Measurements from ENCODE around the gene BTNL8. TPM values are rescaled to one million over a fixed set of nuclear protein-coding genes. Genes with fewer than 3 reads are reported as not detected.

BTNL8 gene
- total and polyA plus RNA-seq, 2 of the 13 experiments (the other 11 are each of a cell fraction or from before 2014, with no cell fraction given): not detected

DNA sequence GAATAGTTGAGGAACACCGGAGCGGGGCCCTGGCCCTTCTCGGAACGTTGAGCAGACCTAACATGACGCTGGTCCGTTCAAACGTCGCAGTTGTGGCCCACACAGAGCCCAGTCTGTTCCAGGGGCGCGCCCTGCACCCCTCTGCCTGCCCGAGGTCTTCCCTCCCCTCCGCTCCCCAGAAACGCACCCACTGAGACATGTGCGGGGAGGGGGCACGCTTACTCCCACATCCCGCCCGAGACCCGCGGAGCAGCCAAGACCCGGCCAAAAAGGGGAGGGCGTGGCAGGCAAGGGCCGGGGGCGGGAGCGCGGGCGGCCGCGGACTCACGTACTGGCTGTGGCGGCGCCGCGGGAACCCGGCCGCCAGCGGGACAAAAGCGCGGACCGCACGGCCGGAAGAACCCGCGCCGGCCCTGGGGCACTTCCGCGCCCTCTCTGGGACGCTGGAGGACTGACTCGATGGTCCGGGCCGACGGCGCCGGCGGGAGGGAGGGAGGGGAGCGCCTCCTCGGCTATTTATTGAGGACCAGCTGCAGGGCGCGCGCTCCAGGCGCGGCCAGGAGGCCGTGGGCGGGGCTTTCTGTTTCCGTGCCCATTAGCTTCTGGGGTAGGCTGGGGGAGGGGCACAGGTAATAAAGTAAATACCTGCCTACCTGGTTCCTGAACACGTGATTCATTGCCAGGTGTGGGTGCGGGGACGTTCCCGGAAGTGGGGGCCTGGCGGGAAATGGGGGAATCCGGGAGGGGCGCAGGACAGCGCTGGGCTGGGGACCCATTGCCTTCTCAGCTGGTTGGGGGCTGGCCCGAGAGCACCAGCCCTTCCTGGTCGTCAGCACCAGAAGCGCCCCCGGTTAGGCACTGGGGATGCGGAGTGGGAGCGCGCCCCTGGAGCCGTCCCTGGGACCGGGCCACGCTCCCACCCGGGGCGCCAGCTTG, 37.8 kb upstream of the BTNL8 start, which contains the start of gene ZFP62 (continued):
- TF ChIP-seq, protein P1, sequence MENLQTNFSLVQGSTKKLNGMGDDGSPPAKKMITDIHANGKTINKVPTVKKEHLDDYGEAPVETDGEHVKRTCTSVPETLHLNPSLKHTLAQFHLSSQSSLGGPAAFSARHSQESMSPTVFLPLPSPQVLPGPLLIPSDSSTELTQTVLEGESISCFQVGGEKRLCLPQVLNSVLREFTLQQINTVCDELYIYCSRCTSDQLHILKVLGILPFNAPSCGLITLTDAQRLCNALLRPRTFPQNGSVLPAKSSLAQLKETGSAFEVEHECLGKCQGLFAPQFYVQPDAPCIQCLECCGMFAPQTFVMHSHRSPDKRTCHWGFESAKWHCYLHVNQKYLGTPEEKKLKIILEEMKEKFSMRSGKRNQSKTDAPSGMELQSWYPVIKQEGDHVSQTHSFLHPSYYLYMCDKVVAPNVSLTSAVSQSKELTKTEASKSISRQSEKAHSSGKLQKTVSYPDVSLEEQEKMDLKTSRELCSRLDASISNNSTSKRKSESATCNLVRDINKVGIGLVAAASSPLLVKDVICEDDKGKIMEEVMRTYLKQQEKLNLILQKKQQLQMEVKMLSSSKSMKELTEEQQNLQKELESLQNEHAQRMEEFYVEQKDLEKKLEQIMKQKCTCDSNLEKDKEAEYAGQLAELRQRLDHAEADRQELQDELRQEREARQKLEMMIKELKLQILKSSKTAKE (CRISPR knock-in tag; IDR thresholded peaks at IDR 0.05; ENCODE audit: borderline replicate concordance): no peak
- peak; percentile 51; the same call in 1 of the 2 replicates for TF ChIP-seq MEIS2 (CRISPR knock-in tag; IDR thresholded peaks at IDR 0.05)
- peak; percentile 69 for TF ChIP-seq HNRNPK (IDR thresholded peaks at IDR 0.05; ENCODE audit: low read depth, low read length, poor library complexity, severe bottlenecking)
- TF ChIP-seq, protein P2, sequence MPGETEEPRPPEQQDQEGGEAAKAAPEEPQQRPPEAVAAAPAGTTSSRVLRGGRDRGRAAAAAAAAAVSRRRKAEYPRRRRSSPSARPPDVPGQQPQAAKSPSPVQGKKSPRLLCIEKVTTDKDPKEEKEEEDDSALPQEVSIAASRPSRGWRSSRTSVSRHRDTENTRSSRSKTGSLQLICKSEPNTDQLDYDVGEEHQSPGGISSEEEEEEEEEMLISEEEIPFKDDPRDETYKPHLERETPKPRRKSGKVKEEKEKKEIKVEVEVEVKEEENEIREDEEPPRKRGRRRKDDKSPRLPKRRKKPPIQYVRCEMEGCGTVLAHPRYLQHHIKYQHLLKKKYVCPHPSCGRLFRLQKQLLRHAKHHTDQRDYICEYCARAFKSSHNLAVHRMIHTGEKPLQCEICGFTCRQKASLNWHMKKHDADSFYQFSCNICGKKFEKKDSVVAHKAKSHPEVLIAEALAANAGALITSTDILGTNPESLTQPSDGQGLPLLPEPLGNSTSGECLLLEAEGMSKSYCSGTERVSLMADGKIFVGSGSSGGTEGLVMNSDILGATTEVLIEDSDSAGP (CRISPR knock-in tag; IDR thresholded peaks at IDR 0.05; ENCODE audit: borderline replicate concordance): peak; percentile 75; the same call in 1 of the 2 replicates
- TF ChIP-seq CEBPG (CRISPR knock-in tag; IDR thresholded peaks at IDR 0.05): no peak
- no peak for TF ChIP-seq NCOA5 (CRISPR knock-in tag; IDR thresholded peaks at IDR 0.05)
- no peak; the same call in 1 of the 2 replicates for TF ChIP-seq SP5 (CRISPR knock-in tag; IDR thresholded peaks at IDR 0.05; ENCODE audit: borderline replicate concordance, low read depth)
- TF ChIP-seq MIXL1 (CRISPR knock-in tag; IDR thresholded peaks at IDR 0.05): no peak
- 0 out of 2 replicates have a peak, but pooled peaks have one; percentile 72 for TF ChIP-seq ZNF33B (CRISPR knock-in tag; IDR thresholded peaks at IDR 0.05)
- no peak for TF ChIP-seq CENPT (CRISPR knock-in tag; IDR thresholded peaks at IDR 0.05; ENCODE audit: low read depth)
- no peak for TF ChIP-seq FOSL1 (CRISPR knock-in tag; IDR thresholded peaks at IDR 0.05; ENCODE audit: borderline replicate concordance)
- no peak for TF ChIP-seq ZNF136 (CRISPR knock-in tag; IDR thresholded peaks at IDR 0.05; ENCODE audit: low read depth)
- TF ChIP-seq HNRNPLL (IDR thresholded peaks at IDR 0.05; ENCODE audit: low read depth, low read length, poor library complexity, severe bottlenecking): no peak
- TF ChIP-seq ZFP1 (CRISPR knock-in tag; IDR thresholded peaks at IDR 0.05): no peak
- TF ChIP-seq NFRKB (IDR thresholded peaks at IDR 0.05): no peak
- TF ChIP-seq SP140L (CRISPR knock-in tag; IDR thresholded peaks at IDR 0.05; ENCODE audit: borderline replicate concordance): no peak
- TF ChIP-seq ZBTB1 (CRISPR knock-in tag; IDR thresholded peaks at IDR 0.05; ENCODE audit: borderline replicate concordance): no peak
- peak; percentile 21; the same call in 1 of the 2 replicates for TF ChIP-seq HNF4G (IDR thresholded peaks at IDR 0.05; ENCODE audit: borderline replicate concordance, low read depth, low read length)
- peak; percentile 19; the same call in 1 of the 2 replicates for TF ChIP-seq HNF4G (CRISPR knock-in tag; IDR thresholded peaks at IDR 0.05; ENCODE audit: borderline replicate concordance, low read depth)
- TF ChIP-seq TBL1XR1 (IDR thresholded peaks at IDR 0.05; ENCODE audit: borderline replicate concordance, low read length, partially characterized antibody): no peak
- TF ChIP-seq, protein P3, sequence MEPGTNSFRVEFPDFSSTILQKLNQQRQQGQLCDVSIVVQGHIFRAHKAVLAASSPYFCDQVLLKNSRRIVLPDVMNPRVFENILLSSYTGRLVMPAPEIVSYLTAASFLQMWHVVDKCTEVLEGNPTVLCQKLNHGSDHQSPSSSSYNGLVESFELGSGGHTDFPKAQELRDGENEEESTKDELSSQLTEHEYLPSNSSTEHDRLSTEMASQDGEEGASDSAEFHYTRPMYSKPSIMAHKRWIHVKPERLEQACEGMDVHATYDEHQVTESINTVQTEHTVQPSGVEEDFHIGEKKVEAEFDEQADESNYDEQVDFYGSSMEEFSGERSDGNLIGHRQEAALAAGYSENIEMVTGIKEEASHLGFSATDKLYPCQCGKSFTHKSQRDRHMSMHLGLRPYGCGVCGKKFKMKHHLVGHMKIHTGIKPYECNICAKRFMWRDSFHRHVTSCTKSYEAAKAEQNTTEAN (CRISPR knock-in tag; conservative IDR thresholded peaks at IDR 0.05): peak; percentile 34; the same call in 1 of the 2 replicates
- peak; percentile 87; the same call in 1 of the 2 replicates for TF ChIP-seq TARDBP (CRISPR knock-in tag; IDR thresholded peaks at IDR 0.05)
- no peak for TF ChIP-seq ZNF121 (CRISPR knock-in tag; IDR thresholded peaks at IDR 0.05)
- no peak for TF ChIP-seq ZIK1 (CRISPR knock-in tag; IDR thresholded peaks at IDR 0.05; ENCODE audit: borderline replicate concordance, low read depth)

Measured in HepG2 (cell line).